GM19099 (cell line): ENCODE results near the gene C1QTNF8.

Experiments used
- POLR2A ChIP-seq: IDR thresholded peaks from 3 replicates; pipeline ENCODE4 v1.6.1; 2011; ENCODE audit warnings: low read depth; ENCODE audit not compliant: insufficient read length; ENCODE audit errors: extremely low read depth

C1QTNF8 gene

DNA sequence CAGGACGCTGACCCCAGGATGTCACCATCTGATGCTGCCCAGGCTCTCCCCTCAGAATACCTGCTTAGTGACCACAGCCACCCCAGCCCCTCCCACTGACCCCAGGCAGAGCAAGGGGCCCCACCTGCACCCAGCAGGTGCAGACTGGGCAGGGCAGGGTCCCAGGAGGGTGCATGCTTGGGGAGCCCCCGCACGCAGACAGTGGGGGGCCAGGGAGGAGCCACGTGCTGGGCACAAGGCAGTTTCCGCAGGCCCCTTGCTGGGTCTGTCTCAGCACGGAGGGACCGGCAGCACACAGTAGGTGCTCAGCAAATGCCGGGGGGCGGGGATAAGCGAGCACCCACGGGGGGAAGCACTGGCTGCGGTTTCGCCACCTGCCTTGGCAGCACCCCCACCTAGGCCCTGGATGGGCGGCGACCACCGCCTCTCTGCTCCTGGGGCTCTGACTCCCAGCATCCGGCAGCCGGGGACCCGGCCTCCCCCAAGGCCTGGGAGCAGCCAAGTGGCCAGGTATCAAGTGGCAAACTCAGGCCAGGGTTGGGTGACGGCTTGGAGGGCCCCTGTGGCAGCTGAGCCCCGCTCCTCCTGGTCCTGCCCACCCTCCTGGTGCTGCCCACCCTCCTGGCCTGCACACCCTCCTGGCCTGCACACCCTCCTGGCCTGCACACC is 42.2 kb downstream of the C1QTNF8 start:
- TF ChIP-seq POLR2A = no peak

- TF ChIP-seq POLR2A = no peak
Measured at GRCh38 chr16:1053121-1053521, 42.9 kb downstream of the C1QTNF8 start.

DNA sequence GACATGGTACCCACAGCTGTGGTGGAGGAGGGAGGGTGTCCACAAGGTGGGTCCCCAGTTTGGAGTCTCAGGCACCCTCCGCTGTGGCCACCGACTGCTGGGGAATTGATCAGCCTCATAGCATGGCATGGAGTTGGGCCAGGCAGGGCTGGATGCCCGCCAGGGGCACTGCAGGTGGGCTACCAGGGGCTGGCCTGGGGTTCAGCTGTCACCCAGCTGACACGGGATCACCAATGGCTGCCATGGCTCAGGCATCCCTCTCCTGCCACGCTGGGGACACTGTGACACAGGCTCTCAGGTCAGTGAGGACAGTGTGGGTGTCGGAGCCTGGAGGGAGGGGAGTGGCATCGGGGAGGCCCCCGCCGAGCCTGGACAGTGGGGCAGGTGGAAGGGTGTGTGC is 43.3 kb downstream of the C1QTNF8 start:
- no peak for TF ChIP-seq POLR2A

DNA sequence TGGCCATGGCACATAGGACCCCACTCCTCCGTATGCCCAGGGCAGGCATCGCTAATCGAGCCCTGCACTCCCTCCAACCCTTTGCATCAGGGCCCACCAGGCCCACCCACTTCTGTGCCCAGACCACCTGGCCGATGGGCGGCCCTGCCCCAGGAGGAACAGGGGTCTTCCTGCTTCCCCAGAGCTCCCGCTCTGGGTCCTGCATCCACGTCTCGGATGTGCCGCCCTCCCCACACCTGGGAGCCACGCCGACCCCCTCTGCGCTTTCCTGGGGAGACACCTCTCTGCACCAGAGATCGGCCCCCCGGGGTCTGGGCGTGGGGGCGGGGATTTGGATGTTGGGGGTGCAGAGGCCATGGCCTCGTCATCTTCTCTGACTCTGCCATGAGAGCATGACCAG is 44.6 kb downstream of the C1QTNF8 start:
- no peak for TF ChIP-seq POLR2A

- no peak for TF ChIP-seq POLR2A
Measured at GRCh38 chr16:1050921-1051320, 45.1 kb downstream of the C1QTNF8 start.

DNA sequence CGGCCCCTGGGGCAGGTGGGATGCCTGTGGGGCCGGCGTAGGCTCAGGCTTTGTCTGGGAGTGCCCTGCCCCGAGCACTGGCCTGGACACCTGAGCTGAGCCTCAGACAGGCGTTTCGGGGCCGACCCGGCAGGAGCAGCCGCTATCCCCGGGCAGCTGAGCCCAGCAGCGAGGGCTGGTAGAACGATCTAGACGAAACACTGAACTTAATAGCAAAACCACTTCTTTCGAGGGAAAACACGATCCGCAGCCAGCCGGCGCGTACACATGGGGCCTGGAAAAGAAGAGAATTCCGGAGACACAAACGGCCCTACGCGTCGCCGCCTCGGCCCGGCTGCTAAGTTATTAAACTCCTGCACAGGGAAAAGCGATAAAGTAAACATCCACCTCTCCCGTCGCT is 45.5 kb downstream of the C1QTNF8 start:
- TF ChIP-seq POLR2A = no peak

DNA sequence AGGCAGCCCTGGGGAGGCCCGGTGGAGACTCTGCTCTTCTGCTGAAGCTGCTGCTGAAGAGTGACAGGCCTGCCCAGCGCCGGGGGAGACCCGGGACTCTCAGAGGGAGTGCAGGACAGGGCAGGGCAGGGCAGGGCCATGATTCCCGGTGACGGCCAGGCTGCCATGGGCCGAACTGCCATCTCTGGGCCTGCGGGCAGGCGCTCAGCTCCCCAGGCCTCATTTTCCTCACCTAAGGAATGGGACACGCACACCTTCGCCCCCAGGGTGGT is 46.1 kb downstream of the C1QTNF8 start:
- TF ChIP-seq POLR2A = no peak

DNA sequence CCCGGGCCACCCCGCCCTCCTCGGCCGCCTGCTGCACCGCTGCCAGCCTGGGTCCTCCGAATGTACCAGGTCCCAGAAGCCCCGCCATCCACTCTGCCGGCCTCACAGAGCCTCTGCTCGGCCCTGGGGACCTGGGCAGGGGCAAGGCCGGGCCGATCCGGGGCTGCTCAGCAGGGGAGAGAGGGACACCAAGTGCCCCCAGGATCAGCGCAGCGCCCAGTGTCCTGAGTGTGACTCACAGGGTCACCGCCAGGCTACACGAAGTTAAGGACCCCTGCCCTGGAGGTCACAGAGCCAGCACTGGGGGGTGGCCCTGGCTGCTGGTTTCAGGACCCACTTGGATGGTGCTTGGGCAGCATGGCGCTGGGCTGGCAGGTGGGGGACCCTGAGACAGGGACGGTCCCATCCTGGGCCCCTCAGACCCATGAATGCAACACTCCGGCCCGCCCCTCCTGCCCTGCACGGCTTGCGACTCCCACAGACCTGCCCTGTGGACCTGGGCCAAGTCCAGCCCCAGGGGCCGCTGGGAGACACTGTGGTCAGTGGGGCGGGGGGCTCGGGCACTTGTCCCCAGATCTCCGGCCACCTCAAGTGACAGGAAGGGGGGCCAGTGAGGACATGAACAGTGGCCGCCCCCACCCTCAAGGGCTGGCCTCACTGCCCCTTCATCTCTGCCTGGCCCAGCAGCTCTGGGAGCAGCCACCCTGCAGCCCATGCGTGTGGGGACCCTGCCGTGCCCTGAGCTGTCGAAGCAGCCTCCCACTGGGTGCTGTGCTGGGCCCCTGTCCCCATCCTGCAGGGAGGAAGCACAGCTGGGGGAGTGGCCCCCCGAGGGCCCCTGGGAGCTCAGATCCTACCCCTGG is 46.7 kb downstream of the C1QTNF8 start:
- no peak for TF ChIP-seq POLR2A

GRCh38 chr16:1048442-1049112 is 47.5 kb downstream of the C1QTNF8 start:
- TF ChIP-seq POLR2A = no peak

DNA sequence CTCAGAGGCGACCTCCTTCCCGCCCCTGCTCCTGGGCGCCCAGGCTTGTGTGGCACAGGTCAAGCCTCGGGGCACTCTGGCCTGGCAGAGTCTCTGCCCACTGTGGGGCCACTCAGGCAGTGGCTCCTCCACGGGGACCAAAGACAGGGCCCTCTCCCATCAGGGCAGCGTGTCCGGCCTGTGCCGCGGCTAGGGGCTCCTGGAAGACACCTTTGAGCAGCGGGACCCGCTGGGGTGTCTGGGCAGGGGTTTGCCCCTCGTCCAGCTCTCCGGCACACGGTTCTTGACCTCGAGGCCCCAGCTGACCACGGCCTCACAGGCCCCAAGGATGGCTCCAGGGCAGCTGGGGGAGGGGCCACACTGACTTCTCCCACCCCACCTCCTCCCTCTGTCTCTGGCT is 48.2 kb downstream of the C1QTNF8 start:
- no peak for TF ChIP-seq POLR2A

GRCh38 chr16:1047123-1047522 is 48.9 kb downstream of the C1QTNF8 start:
- TF ChIP-seq POLR2A = no peak

- no peak for TF ChIP-seq POLR2A
Measured at GRCh38 chr16:1045993-1046911, 49.8 kb downstream of the C1QTNF8 start.

DNA sequence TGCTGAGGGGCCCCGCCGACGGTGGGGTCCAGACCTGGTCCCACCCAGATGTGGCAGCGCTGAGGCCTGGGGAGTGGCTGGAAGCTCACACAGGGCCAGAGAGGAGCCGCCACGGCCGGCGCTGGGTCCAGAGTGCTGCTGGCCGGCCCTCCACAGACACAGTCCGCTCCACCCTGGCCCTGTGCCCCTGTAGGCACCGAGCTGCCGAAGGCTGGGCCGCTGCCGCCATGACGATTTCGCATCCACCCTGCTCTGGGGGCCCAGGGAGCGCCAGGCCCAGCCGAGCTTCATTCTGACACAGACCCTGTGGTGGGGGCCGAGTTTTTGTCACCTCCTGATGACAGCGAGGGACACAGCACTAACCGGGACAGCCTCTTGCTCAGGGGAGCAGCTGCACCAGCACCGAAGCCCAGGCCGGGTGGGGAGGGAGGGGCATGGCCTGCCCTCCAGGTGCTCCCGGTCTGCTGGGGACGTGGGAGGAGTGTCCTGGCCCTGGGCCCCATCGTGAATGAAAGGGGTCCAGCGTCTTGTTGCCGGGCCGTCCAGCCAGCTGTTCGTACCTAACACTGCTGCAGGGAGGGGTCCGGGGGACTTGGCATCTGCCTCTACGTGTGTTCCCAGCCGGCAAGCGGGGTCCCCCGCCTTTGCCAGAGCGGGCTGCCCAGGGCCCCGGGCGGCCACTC is 50.6 kb downstream of the C1QTNF8 start:
- no peak for TF ChIP-seq POLR2A
